IPS-15b (cell line): ENCODE results near the gene POU2AF3.
A peak's percentile ranks its signal among the peaks of the same experiment; 100 is the strongest.
"Not testable (repeated sequence)": the region's sequence is repeated elsewhere in the genome, so short reads cannot be mapped to it uniquely, and the experiment has no call there.

ENCODE experiments used
- H3K27me3 ChIP-seq: one replicate; pipeline ENCODE4 v1.6.1; 2013; ENCODE audit warnings: low read length; ENCODE audit not compliant: control insufficient read depth, insufficient read depth
- H3K36me3 ChIP-seq: one replicate; pipeline ENCODE4 v1.6.1; 2013; ENCODE audit warnings: low read length; ENCODE audit not compliant: control insufficient read depth, insufficient read depth
- H3K4me1 ChIP-seq: one replicate; pipeline ENCODE4 v1.6.1; 2013; ENCODE audit warnings: mild to moderate bottlenecking, low read length; ENCODE audit not compliant: control insufficient read depth, insufficient read depth
- H3K4me3 ChIP-seq: one replicate; pipeline ENCODE4 v1.5.1; 2013; ENCODE audit warnings: low read depth, low read length
- H3K9ac ChIP-seq: one replicate; pipeline ENCODE4 v1.6.1; 2013; ENCODE audit warnings: low read depth, mild to moderate bottlenecking, low read length
- H3K9me3 ChIP-seq: one replicate; pipeline ENCODE4 v1.6.1; 2013; ENCODE audit warnings: mild to moderate bottlenecking, low read length; ENCODE audit not compliant: control insufficient read depth, insufficient read depth

Gene POU2AF3

GRCh38 chr11:111282562-111283075 is 15.7 kb upstream of the POU2AF3 start:
- no peak overlapping the region for H3K9ac ChIP-seq
- H3K36me3 ChIP-seq = no peaks in the 10 kb centered on the region
- no peaks in the 10 kb centered on the region for H3K9me3 ChIP-seq
- peaks cover 4% of the 10 kb centered on the region for H3K27me3 ChIP-seq
- H3K4me3 ChIP-seq = no peak overlapping the region
- no peaks in the 10 kb centered on the region for H3K4me1 ChIP-seq

GRCh38 chr11:111283945-111284481 is 14.3 kb upstream of the POU2AF3 start:
- H3K4me1 ChIP-seq = no peaks in the 10 kb centered on the region
- no peaks in the 10 kb centered on the region for H3K36me3 ChIP-seq
- H3K9me3 ChIP-seq = no peaks in the 10 kb centered on the region
- peaks cover 4% of the 10 kb centered on the region for H3K27me3 ChIP-seq
- no peak overlapping the region for H3K4me3 ChIP-seq
- H3K9ac ChIP-seq = no peak overlapping the region

DNA sequence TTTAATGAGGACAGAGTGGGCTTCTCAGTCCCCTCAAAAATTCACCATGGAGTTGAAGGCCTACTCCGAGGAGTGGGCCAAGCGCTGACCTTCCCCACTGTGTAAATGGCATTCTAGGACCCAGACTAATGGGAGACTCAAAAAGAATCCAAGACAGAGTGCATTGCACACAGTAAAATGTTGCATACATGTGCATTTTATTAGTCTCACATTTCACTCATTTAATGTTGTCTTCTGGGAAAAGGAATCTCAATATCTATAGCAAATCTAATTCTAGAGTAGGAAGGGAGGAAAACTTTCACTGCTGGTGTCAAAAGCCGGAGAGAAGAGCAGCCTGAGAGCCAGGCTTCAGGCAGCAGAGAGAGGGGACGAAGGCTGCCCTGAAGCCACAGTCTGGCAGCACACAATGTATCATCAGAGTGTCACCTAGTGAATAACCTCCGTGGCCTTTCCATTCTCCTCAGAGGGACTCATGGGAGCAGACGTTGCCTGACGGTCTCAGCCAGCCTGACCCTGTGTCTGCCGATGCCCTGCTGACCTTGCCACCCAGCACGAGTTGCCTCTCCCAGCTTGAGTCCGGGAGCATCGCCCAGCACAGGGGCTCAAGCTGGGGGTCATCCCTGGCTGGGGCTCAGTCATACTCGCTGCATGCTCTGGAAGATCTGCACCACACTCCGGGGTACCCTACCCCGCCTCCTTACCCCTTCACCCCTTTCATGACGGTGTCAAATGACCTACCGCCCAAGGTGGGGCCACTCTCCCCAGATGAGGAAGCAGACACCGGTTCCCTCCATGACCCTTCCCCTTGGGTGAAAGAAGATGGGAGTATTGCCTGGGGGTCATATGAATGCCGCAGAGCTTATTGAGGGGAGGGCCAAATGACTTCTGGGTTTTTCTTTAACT is 12.9 kb upstream of the POU2AF3 start:
- no peak overlapping the region for H3K9ac ChIP-seq
- no peak overlapping the region for H3K4me3 ChIP-seq
- no peaks in the 10 kb centered on the region for H3K9me3 ChIP-seq
- H3K27me3 ChIP-seq = peaks cover 4% of the 10 kb centered on the region
- H3K36me3 ChIP-seq = no peaks in the 10 kb centered on the region
- no peaks in the 10 kb centered on the region for H3K4me1 ChIP-seq

GRCh38 chr11:111291764-111292163 is 6.6 kb upstream of the POU2AF3 start:
- Histone ChIP-seq H3K9me3 (no peaks in the 10 kb centered on the region), H3K4me3 (no peak overlapping the region), H3K27me3 (no peaks in the 10 kb centered on the region), H3K4me1 (no peaks in the 10 kb centered on the region), H3K9ac (no peak overlapping the region), H3K36me3 (no peaks in the 10 kb centered on the region)

- H3K4me3 ChIP-seq, H3K27me3 ChIP-seq, H3K9ac ChIP-seq, H3K9me3 ChIP-seq, H3K36me3 ChIP-seq, H3K4me1 ChIP-seq: not testable (repeated sequence)
These were observed 5.9 kb upstream of the POU2AF3 start for GRCh38 chr11:111292408-111292807.

GRCh38 chr11:111296196-111296595 is 2.1 kb upstream of the POU2AF3 start:
- H3K9ac ChIP-seq = no peak overlapping the region
- peaks cover 6% of the 10 kb centered on the region for H3K4me1 ChIP-seq
- no peaks in the 10 kb centered on the region for H3K9me3 ChIP-seq
- H3K27me3 ChIP-seq = peaks cover 23% of the 10 kb centered on the region
- no peaks in the 10 kb centered on the region for H3K36me3 ChIP-seq
- H3K4me3 ChIP-seq = no peak overlapping the region

DNA sequence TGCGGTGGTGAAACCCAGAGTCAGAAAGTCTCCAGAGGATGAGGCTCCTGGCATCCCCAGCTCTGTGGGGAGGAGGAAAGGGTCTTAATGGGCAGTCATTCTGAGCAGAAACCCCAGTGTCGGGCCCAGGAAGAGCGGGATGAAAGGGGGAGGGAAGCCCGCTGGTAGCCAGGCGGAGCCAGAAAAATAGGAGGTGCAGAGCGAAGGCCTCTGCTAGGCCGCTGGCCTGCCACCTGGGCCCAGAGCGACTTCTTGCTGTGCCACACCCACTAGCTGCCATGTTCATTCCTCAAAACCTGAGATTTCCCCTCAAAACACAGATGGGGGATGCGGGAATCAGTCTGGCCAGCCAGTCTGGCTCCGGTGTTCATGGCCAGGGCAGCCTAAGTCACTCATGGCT is 650 bp upstream of the POU2AF3 start:
- no peaks in the 10 kb centered on the region for H3K9me3 ChIP-seq
- no peak overlapping the region for H3K4me3 ChIP-seq
- H3K27me3 ChIP-seq = peaks cover 25% of the 10 kb centered on the region
- no peak overlapping the region for H3K9ac ChIP-seq
- no peaks in the 10 kb centered on the region for H3K36me3 ChIP-seq
- peaks cover 11% of the 10 kb centered on the region for H3K4me1 ChIP-seq

GRCh38 chr11:111299101-111300026 is 1.0 kb downstream of the POU2AF3 start:
- peak overlapping the region; percentile 75 for H3K9ac ChIP-seq
- peaks cover 25% of the 10 kb centered on the region for H3K27me3 ChIP-seq
- H3K4me1 ChIP-seq = peaks cover 15% of the 10 kb centered on the region
- no peaks in the 10 kb centered on the region for H3K9me3 ChIP-seq
- peak overlapping the region; percentile 75 for H3K4me3 ChIP-seq
- H3K36me3 ChIP-seq = no peaks in the 10 kb centered on the region

DNA sequence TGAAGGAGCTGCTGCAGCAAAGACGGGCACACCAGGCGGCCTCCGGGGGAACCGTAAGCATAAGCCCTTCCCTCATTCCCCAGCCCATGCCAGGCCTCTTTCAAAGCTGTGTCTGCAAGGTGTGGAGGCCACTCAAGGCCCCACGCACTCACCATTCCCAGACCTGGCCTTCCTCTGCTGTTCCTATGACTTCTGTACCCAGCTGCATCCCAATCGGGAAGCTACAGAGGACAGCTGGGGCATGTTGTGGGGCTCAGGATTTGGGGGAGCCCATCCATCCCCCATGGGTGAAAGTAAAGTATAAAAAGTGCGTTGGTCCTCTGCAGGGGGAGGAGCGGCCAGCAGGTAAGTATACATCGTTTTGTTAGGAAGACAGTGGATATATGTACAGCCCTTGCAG is 2.2 kb downstream of the POU2AF3 start:
- H3K9ac ChIP-seq = no peak overlapping the region
- peaks cover 15% of the 10 kb centered on the region for H3K4me1 ChIP-seq
- no peak overlapping the region for H3K4me3 ChIP-seq
- H3K9me3 ChIP-seq = no peaks in the 10 kb centered on the region
- no peaks in the 10 kb centered on the region for H3K36me3 ChIP-seq
- H3K27me3 ChIP-seq = peaks cover 25% of the 10 kb centered on the region

GRCh38 chr11:111301004-111301841 is 2.9 kb downstream of the POU2AF3 start:
- no peaks in the 10 kb centered on the region for H3K36me3 ChIP-seq
- no peak overlapping the region for H3K9ac ChIP-seq
- H3K4me3 ChIP-seq = no peak overlapping the region

DNA sequence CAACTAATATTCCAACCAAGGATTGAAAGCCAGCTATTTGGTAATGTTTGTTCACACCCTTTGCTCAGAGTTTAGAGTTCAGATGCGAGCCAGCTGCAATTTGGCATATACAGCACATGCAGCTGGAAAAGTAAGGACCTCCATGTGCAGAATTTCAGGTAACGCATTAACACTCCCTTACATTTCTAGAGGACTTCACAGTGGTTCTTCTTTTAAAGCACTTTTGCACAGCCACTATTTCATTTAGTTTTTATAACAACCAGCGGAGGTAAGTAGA is 3.4 kb downstream of the POU2AF3 start:
- Histone ChIP-seq H3K4me3 (no peak overlapping the region), H3K36me3 (no peaks in the 10 kb centered on the region), H3K27me3 (peaks cover 25% of the 10 kb centered on the region), H3K4me1 (peaks cover 15% of the 10 kb centered on the region), H3K9ac (no peak overlapping the region), H3K9me3 (no peaks in the 10 kb centered on the region)

More at GRCh38 chr11:111301004-111301841, 2.9 kb downstream of the POU2AF3 start:
- peaks cover 25% of the 10 kb centered on the region for H3K27me3 ChIP-seq
- H3K9me3 ChIP-seq = no peaks in the 10 kb centered on the region
- peaks cover 15% of the 10 kb centered on the region for H3K4me1 ChIP-seq
